ENCODE data around the gene PPP1R18.
"Not testable (repeated sequence)": the region's sequence is repeated elsewhere in the genome, so short reads cannot be mapped to it uniquely, and the experiment has no call there.

Gene PPP1R18

DNA sequence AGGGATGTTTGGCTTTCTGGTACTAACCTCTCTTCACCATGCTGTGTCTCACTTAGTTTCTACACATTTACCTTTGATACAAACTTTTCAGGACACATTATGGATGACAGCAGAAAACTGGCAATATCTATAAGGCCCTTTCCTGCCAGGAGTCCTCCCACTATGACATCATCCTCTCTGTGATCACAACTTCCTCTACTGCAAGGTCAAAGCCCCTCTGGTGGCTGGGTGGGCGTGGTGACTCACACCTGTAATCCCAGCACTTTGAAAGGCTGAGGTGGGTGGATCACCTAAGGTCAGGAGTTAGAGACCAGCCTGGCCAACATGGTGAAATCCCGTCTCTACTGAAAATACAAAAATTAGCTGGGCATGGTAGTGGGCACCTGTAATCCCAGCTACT lies 20.1 kb downstream of the PPP1R18 start:
- DNase-seq (ENCODE audit: low read depth in 2 of 2), result not testable (repeated sequence)

DNA sequence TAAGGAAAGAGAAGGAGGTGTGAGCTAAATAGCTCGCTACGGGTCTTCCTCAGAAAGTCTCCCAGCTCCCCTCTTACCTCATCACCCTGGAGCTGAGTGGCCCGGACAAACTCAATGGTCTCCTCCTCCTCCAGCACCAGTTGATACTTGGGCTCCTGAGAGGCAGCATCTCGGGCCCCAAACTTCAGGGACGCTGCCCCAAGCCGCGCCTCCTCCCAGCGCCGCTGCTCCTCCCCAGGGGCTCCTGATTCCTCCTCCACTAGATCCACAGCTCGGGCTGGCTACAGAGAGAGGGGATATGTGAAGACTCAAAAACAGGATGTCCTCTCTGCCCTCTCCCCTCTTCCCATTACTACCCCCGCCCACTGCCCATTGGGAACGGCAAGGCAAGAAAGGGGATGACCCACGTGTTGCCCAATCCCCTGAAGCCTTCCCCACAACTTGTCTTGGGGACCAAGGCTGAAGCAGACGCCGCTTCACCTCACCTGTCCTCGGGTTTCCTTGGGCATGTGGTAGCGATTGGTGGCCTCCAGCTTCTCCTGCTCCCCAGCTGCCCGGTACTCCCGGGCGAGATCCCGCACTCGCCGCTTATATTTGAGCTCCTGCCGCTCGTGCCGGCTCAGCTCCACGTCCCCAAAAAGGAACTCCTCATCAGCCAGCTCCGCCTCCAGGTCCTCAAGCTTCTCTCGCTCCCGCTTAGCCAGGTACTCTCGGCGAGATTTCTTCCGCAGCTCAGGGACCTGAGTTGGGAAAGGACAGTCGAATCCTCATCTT lies 21.3 kb downstream of the PPP1R18 start:
- DNase-seq (ENCODE audit: low read depth in 2 of 2), result no peak

DNA sequence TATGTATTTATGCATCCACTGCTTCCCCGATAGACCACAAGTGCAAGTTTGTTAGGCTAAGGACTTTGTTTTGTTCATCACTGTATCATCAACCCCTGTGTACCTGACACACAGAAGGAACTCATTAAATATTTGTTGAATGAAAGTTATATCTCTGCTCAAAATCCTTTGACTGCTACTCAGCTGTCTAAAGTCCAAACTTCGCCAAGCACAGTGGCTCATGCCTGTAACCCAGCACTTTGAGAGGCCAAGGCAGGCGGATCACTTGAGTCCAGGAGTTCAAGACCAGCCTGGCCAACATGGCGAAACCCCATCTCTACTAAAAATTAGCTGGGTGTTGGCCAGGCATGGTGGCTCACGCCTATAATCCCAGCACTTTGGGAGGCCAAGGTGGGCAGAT lies 28.5 kb downstream of the PPP1R18 start:
- DNase-seq (ENCODE audit: low read depth in 2 of 2), result not testable (repeated sequence)

DNA sequence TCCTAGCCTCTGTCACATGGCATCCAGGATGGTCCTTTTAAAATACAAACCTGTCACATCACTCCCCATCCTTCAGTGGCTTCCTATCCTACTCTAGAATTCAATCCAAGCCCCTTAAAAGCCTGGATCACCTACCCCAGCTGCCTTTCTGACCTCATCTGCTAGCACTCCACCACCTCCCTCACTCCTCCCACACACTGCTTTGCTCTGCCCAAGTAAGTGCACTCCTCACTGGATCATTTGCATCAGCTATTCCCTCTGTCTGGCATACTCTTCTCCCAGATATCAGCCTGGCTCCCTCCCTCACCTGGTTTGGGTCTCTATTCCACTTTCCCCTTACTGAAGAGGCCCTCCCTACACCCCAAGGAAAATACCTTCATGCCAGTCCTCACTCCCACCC lies 29.0 kb downstream of the PPP1R18 start:
- DNase-seq (ENCODE audit: low read depth in 2 of 2), result no peak

DNA sequence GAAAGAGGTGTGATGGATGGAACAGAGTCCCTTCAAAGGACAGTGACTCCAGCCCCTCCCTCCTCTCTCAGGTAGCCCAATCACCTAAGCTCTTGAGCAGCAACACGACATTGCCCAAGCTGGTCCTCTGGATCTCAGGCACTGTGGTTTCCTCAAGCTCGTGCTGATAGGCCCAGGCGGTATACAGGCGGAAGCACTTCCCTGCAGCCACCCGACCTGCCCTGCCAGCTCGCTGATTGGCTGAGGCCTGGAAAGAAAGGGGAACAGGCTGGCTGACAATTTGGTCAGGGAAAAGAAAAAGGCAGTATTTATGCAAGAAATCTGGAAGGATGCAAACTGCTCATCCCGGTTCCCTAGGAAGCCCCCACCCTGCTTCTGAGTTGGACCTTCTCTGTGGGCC lies 29.9 kb downstream of the PPP1R18 start:
- no peak for DNase-seq (ENCODE audit: low read depth in 2 of 2)

DNA sequence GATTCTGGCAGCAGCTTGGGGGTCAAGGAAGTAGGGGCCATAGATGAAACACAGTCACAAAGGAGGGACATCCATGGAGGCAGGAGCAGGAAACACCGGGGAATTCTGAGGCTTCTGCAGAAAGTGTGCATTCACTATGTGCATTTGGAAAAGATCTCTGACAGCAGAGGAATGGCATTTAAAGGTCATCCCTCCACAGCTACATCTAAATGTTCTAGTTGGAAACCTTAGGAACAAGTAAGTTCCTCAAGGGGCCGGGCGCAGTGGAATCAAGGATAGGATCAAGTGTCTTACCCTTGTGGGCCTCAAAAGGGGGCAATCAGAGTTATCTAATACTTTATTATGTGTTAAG lies 30.7 kb downstream of the PPP1R18 start:
- DNase-seq (ENCODE audit: low read depth in 2 of 2), result no peak

DNA sequence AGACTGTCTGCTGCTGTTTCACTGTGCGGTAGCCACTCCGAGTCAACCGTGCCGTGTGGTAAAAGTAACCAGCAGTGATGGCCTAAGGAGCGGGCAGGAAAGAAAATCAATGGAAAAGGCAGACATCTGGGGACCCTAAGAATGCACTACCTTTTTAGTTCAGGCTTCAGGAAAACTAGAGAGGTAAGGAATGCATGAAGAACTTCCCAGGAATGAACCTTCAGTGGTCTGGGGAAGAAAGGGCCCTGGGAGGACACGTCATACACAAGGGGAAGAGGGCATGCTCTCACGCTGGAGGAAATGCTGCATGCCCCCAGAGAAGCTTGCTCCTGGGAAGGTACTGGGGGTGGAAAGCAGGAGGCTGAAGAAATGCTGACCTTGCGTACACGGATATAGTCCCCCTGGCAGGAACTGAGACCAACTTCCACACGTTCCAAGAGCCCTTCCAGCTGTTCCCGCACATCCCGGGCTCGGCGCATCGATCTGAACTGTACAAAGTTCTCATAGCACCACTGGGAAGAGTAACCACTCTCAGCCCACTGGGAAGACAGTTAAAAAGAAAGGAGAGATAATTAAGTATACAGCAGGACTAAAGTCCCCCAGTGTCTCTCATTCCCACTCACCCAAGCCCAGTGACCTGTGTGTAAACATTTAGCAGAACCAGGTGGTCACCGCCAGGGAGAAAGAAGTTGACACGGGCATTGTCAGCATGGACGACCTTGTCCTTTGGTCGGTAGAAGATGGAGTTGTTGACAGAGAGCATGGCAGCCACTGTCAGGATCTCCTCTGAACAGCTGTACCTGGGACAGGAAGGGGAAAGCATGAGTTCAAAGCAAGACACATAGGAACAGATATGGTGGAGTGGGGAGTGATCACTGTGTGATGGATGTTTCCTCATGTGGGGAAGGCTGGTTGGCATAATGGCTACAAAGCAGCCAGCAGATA lies 31.4 kb downstream of the PPP1R18 start:
- no peak for DNase-seq (ENCODE audit: low read depth in 2 of 2)

DNA sequence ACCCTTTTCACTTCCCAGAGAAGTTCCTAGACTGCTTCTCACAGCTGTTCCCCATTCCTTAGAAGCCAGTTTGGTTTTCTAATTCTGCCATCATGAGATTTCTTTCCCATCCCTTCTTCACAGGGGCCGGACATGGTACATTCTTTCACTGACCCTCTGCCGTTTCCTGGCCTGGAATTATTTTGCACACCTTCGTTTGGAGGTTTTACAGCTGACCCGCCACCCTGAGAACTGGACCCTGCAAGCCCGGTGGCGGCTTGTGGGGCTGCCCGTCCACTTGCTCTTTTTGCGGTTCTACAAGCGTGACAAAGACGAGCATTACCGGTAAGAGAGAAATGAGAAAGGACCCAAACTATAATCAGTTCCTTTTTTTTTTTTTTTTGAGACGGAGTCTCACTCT lies 35.3 kb downstream of the PPP1R18 start:
- no peak for DNase-seq (ENCODE audit: low read depth in 2 of 2)

DNA sequence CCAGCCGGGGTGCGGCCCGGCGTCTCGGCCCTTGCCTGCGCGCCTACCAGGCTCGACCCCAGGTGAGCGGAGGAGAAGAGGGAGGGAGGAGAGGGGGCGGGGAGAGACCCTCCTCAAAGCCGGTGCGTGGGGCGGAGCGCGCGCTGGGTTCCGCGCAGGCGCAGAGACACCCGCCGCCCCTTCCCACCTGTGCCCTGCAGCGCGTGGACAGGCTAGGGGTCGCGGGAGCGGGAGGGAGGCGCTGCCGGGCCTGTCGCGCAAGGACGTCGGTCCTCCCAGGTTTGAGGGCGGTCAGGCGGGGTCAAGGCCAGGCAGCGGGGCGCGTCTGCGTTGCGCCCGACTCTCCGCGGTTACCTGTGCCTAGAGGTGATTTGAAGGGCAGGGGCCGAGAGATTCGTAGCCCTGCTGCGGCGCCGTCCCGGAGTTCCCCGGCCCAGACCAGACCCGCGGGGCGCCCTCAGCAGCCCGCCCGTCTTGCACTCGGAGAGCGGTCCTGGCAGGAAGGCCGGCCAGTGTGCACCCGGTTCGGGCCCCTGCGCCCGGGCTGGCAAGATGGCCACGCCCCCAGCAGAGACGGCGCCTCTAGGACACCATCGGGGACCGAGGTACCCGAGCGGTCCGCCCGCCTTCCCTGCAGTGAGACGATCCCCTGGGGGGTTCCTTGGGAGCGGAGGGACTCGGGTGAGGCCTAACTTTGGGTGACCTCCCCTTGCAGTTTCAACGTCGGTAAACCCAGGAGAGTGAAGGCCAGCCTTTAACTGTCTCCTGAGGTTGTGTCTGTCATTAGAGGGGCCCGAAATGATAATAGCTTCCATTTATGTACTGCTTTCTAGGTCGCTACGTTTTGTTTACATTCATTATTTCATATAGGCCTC lies 39.0 kb downstream of the PPP1R18 start:
- DNase-seq (ENCODE audit: low read depth in 2 of 2), result peak; percentile 67 to 75

DNA sequence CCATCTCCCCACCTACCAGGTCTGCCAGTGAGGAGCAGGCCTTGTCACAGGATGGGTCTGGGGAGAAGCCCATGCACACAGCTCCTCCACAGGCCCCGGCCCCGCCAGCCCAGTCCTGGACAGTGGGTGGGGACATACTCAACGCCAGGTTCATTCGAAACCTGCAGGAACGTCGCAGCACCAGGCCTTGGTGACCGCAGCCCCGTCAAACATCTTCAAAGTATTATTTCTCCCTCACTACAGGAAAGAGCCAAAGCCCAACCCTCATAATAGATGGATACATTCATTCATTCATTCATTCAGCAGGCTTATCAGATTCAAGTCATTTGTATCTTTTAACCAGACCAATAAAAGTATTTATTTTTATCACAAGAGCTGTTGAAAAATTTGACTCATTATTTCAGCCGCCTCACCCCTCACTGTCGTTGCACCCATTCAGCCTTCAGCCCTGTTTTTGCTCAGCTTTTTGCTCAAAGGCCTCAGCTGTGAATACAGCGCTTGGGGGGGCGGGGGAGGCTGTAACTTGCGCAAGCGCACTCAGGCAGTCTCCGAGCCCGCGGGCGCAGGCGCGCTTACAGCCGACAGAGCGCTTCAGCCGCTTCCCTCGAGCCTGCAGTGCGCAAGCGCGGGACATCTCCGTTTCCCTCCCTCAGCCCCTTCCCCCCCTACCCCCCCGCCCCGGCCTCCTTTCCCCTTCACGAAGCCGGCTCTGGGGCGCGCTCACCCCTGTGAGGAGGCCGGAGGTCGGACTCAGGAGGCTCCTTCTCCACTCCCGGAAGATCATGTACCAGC lies 39.8 kb downstream of the PPP1R18 start, which contains the start of gene C6orf136:
TSS of gene C6orf136 (plus strand) at position 684 of the 792 bp plus-strand sequence. CDS start at position 783, 99 bp downstream.
- peak; percentile 83 to 86 for DNase-seq (ENCODE audit: low read depth in 2 of 2)

DNA sequence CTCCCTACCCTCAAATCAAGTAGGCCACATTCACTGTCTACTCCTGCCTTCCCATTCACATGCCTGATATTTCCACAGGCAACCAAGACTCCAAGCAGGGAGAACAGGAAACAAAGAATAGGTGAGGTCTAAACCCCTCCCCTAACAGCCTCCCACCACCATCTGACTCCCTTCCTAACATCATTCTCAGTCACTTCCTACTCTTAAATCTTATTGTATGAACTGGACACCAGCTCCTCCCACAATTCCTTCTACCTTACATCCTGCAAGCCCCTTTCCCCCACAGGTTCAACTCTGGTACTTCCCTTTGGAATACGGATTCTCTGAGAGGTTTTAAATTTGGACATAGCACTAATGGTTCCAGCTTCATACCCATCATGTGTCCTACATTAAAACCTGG lies 40.5 kb downstream of the PPP1R18 start:
- DNase-seq (ENCODE audit: low read depth in 2 of 2), result no peak

DNA sequence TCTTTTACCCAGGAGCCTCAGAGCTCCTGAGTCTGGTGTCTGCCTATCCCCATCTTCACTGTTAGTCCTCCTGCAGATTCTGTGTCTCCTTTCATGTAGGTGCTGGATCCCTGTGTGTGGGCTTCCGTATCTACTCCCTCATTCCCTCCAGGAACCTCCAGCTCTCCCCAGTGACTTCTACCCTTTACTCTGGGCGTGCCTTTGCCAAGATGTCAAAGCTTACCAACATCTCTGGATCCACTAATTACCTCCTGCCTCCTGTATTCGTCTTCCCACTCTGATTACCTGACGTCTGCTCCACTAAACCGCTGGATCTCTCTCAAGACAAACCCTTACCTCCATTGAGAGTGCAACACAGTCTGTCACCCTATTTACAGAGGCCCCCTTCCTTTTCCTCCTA lies 41.7 kb downstream of the PPP1R18 start:
- DNase-seq (ENCODE audit: low read depth in 2 of 2), result no peak

DNA sequence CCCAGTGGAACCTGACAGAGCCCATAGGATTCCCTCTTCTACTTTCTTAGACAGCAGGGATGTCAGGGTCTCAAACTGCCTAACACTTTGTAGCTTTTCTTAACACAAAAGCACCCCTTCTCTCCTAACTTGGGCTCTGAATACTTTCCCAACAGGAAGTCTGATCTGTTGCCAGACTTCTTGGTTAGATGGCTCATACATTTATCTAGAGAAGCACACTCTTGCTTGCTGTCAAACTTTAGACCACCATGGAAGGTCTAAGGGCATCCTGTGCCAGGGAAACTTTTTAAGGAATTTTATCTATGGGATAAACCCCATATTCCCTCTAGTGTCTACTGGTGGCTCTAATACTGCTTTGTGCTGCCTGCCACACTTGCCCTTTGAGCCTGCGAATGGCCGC lies 42.8 kb downstream of the PPP1R18 start:
- no peak for DNase-seq (ENCODE audit: low read depth in 2 of 2)

DNA sequence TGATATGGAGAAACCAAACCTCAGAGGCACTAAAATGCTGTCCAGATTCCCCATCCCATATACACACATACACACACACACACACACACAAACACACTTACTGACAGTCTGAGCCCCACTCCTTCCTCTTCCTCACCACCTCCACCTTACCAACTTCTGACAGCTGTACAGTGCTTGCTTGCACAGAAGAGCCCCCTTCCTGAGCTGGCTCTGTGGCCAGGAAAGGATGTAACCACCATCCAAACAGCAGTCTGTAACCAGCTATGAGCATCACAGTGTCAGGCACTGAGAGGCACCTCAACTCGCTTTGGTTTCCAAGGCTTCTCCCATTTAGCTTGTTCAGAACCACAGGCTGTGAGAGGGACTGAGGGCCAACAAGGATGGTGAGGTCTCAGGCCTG lies 45.4 kb downstream of the PPP1R18 start:
- DNase-seq (ENCODE audit: low read depth in 2 of 2), result no peak

DNA sequence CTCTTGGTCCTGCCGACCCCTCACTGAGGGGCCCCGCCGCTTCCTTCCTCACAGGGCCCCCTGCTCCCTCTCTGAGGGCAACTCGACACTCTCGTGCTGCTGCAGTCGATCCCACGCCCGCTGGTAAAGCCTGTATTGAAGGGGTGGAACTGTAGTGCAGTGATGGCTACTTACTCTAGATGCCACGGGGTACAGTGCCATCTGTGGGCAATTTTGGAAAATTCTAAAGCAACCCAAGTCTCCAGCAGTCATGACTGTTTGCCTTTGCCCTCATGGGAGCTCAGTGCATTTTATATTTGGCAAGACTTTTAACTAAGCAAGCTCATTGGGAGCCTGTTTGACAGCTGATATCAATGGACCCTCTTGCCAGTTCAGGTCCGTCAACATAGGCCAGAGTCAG lies 46.0 kb downstream of the PPP1R18 start:
- no peak for DNase-seq (ENCODE audit: low read depth in 2 of 2)

DNA sequence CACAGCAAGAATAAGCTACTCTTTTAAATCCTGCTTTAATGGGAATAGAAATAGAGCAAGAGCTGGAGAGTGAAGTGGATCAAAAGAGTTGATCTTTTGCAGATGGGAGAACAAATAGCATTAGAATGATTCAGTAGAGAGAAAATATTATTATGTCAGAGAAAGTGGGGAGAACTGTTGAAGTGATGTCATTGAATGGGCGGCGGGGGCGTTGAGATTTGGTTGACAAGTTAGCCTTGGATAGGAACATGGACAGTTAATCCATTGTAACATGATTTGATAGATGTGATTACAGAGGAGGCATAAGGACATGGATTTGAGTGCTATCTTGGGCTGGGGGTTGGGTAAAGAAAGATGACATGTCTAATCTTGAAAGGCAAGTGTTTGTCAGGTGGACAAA lies 50.6 kb downstream of the PPP1R18 start:
- DNase-seq (ENCODE audit: low read depth in 2 of 2), result no peak

DNA sequence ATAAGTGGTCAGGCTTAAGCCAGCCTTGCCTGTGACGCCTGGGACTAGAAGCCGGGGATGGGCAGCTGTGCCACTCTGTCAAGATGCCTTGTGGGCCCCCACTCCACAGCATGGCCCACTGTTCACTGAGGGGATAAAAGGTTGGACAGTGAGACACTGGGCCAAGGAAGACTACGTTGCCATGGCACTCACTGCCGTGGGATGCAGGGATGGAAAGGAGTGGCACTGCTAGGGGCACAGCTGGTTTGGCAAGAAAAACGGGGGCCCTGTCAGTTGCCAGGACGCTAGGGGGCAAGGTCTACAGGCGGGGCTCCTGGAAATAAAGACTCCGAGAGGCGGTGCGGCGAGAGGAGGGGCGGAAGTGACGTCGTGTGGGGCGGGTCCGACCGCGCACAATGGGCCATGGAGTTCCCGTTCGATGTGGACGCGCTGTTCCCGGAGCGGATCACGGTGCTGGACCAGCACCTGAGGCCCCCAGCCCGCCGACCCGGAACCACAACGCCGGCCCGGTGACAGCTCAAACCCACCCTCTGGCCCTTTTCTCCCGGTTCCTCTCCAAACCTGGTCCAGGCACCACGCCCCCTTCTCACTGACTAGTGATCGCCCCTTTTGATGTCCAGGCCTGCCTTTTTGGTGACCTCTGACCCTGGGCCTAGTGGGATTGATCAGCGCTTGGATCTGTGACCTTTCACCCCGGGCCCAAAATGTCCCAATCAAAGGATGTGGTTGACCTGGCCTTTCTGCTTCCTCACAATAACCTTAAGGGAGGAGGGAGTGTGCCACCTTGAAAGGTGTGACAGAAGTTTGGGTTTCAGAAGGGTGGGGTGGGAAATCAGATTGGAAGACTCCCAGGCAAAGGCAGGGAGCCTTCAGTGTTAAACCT lies 59.7 kb downstream of the PPP1R18 start, which contains the start of gene ATAT1:
TSS of gene ATAT1 (plus strand) at position 391 of the 883 bp plus-strand sequence.
- peak; percentile 75 to 81 for DNase-seq (ENCODE audit: low read depth in 2 of 2)

Data from stimulated activated CD4-positive, alpha-beta T cell treated with anti-CD3 and anti-CD28 coated beads, Interleukin-4, amount 100 ng/mL, for 48 hours (primary cell).